Smooth muscle cell (in vitro differentiated cells): Measurements from ENCODE around the gene USE1. TPM values are rescaled to one million over a fixed set of nuclear protein-coding genes. Genes with fewer than 3 reads are reported as not detected.
"Not testable (repeated sequence)": the region's sequence is repeated elsewhere in the genome, so short reads cannot be mapped to it uniquely, and the experiment has no call there.

Experiments
- DNase-seq: peaks from one replicate; lab custom pipeline; 2025; ENCODE audit not compliant: unreplicated experiment; lab: John Stamatoyannopoulos, UW
- H2AFZ ChIP-seq: fragments of 200-600 bp; sonication (generic); 2 replicates; pipeline ENCODE4 v1.6.0; 2016; ENCODE audit warnings: antibody characterized with exemption, low read depth, mild to moderate bottlenecking
- H3F3A ChIP-seq: fragments of 200-600 bp; sonication (generic); 2 replicates; pipeline ENCODE4 v1.6.0; 2017; ENCODE audit warnings: antibody characterized with exemption, low read depth
- H3K27ac ChIP-seq: fragments of 200-600 bp; sonication (generic); 2 replicates; pipeline ENCODE4 v1.5.1; 2016; ENCODE audit warnings: low read depth, mild to moderate bottlenecking
- H3K27me3 ChIP-seq: fragments of 200-600 bp; sonication (generic); 2 replicates; pipeline ENCODE4 v1.6.1; 2016; ENCODE audit warnings: low read depth, mild to moderate bottlenecking
- H3K36me3 ChIP-seq: fragments of 200-600 bp; sonication (generic); 2 replicates; pipeline ENCODE4 v1.5.1; 2016; ENCODE audit warnings: low read depth
- H3K4me1 ChIP-seq: fragments of 200-600 bp; sonication (generic); 2 replicates; pipeline ENCODE4 v1.5.1; 2016; ENCODE audit warnings: low read depth
- H3K4me2 ChIP-seq: fragments of 200-600 bp; sonication (generic); 2 replicates; pipeline ENCODE4 v1.6.0; 2016; ENCODE audit warnings: mild to moderate bottlenecking
- H3K4me3 ChIP-seq: fragments of 200-600 bp; sonication (generic); 2 replicates; pipeline ENCODE4 v1.5.1; 2016; ENCODE audit warnings: mild to moderate bottlenecking
- H3K79me2 ChIP-seq: fragments of 200-600 bp; sonication (generic); 2 replicates; pipeline ENCODE4 v1.6.0; 2016; ENCODE audit warnings: low read depth, mild to moderate bottlenecking
- H3K9ac ChIP-seq: fragments of 200-600 bp; sonication (generic); 2 replicates; pipeline ENCODE4 v1.6.0; 2016; ENCODE audit warnings: low read depth
- H3K9me3 ChIP-seq: fragments of 200-600 bp; sonication (generic); replicated peaks from 2 replicates; pipeline ENCODE4 v1.5.1; 2016; ENCODE audit warnings: low read depth
- H4K20me1 ChIP-seq: fragments of 200-600 bp; sonication (generic); 2 replicates; pipeline ENCODE4 v1.6.0; 2016; ENCODE audit warnings: low read depth
- WGBS: methylation state at CpG from one replicate; pipeline ENCODE4 v1.1.7; 2016; ENCODE audit warnings: low lambda C conversion rate; 5-methylcytosine and 5-hydroxymethylcytosine counted together
- polyA plus RNA-seq: library from polyadenylated mRNA; unstranded; fragments of >200 nt; fragmentation: Nextera tagmentation; extraction: Ambion mirVana; gene quantifications from 2 replicates; pipeline ENCODE4 v1.2.1, GENCODE V29; 2016
- total RNA-seq: library from RNA; depleted of rRNA; stranded (reverse); fragments of >200 nt; gene quantifications from 2 replicates; pipeline ENCODE4 v1.2.3, GENCODE V29; 2014
- TF ChIP-seq, protein P1 (sequence below): fragments of 200-600 bp; sonication (generic); IDR thresholded peaks from 2 replicates; pipeline ENCODE4 v1.5.1; 2017; ENCODE audit warnings: borderline replicate concordance, mild to moderate bottlenecking, antibody characterized with exemption; ENCODE audit not compliant: insufficient read depth, poor library complexity, severe bottlenecking

Gene USE1
- total and polyA plus RNA-seq, 2 experiments from 2014 or later: 16.4 to 28.8 TPM

DNA sequence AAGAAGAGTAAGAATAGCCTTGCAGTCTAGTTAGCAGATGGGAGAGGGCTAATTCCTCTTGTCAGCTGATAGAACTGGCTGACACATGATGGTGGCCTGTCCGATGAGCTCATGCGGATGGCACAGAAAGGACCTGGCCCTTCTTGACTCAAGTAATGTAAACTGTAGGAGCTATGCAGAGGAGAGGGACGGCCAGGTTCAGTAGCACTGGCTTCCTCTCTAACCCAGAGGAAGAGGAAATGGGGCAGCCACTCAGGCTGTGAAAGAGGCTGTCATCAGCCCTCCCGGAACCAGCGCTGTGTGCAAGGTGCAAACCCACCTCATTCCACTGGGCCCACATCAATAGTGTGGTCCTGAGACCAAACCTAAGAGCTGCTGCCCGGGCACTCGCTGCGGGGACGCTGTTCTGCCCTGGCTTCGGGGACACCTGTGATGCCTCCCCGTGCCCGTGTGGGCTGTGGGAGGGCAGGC, 30.8 kb upstream of the USE1 start:
- Histone ChIP-seq H4K20me1 (no peaks in the 10 kb centered on the region), H3K27ac (no peak overlapping the region), H3K36me3 (peaks cover 9% of the 10 kb centered on the region), H3K4me3 (no peak overlapping the region), H3K4me2 (no peak overlapping the region), H3K4me1 (no peaks in the 10 kb centered on the region), H3F3A (no peaks in the 10 kb centered on the region), H3K79me2 (no peaks in the 10 kb centered on the region), H3K9ac (no peak overlapping the region), H3K27me3 (no peaks in the 10 kb centered on the region), H3K9me3 (no peaks in the 10 kb centered on the region), H2AFZ (no peak overlapping the region)
- WGBS: 93% methylated on average over 12 of the region's 12 CpGs
- no peak for DNase-seq
- TF ChIP-seq, protein P1, sequence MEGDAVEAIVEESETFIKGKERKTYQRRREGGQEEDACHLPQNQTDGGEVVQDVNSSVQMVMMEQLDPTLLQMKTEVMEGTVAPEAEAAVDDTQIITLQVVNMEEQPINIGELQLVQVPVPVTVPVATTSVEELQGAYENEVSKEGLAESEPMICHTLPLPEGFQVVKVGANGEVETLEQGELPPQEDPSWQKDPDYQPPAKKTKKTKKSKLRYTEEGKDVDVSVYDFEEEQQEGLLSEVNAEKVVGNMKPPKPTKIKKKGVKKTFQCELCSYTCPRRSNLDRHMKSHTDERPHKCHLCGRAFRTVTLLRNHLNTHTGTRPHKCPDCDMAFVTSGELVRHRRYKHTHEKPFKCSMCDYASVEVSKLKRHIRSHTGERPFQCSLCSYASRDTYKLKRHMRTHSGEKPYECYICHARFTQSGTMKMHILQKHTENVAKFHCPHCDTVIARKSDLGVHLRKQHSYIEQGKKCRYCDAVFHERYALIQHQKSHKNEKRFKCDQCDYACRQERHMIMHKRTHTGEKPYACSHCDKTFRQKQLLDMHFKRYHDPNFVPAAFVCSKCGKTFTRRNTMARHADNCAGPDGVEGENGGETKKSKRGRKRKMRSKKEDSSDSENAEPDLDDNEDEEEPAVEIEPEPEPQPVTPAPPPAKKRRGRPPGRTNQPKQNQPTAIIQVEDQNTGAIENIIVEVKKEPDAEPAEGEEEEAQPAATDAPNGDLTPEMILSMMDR: no peak

DNA sequence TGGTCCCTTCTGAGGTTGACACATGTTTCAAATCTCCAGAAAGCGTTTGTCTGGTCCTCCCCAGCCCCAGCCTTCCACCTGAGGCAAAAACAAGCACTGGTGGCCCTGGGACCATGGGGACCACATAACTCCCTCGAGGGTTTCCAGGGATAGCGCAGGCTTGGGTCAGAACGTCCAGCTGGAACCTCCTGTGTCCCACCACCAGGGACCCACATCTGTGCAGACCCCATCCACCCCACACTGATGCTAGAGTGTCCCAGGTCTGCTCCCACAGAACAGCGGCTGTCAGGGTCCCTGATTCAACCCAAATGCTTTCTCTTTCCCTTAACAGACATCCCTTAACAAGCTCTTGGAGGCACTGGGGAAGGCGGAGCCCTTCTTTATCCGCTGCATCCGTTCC, 29.6 kb upstream of the USE1 start:
- Histone ChIP-seq H3F3A (no peaks in the 10 kb centered on the region), H3K27ac (no peak overlapping the region), H3K36me3 (peaks cover 9% of the 10 kb centered on the region), H3K27me3 (no peaks in the 10 kb centered on the region), H3K4me3 (no peak overlapping the region), H3K4me2 (no peak overlapping the region), H3K79me2 (no peaks in the 10 kb centered on the region), H3K4me1 (no peaks in the 10 kb centered on the region), H2AFZ (no peak overlapping the region), H3K9ac (no peak overlapping the region), H4K20me1 (no peaks in the 10 kb centered on the region), H3K9me3 (no peaks in the 10 kb centered on the region)
- DNase-seq: no peak
- WGBS: 97% methylated on average over 8 of the region's 8 CpGs
- TF ChIP-seq, protein P1: no peak

DNA sequence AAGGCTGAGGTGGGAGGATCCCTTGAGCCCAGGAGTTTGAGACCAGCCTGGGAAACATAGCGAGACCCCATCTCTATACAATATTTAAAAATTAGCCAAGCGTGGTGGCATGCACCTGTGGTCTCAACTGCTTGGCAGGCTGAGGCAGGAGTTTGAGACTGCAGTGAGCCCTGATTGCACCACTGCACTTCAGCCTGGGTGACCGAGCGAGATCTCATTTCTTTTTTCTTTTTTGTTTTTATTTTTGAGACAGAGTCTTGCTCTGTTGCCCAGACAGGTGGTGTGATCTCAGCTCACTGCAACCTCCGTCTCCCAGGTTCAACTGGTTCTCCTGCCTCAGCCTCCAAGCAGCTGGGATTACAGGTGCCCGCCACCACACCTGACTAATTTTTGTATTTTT, 23.4 kb upstream of the USE1 start:
- H3K4me2 ChIP-seq, H3K27me3 ChIP-seq, H3K9me3 ChIP-seq, H3K4me3 ChIP-seq, H3K79me2 ChIP-seq, DNase-seq, H2AFZ ChIP-seq, H3K9ac ChIP-seq, H3K4me1 ChIP-seq, H3F3A ChIP-seq, H4K20me1 ChIP-seq, H3K27ac ChIP-seq: not testable (repeated sequence)
- 97% methylated on average over 6 of the region's 6 CpGs for WGBS
- H3K36me3 ChIP-seq: peaks cover 20% of the 10 kb centered on the region

DNA sequence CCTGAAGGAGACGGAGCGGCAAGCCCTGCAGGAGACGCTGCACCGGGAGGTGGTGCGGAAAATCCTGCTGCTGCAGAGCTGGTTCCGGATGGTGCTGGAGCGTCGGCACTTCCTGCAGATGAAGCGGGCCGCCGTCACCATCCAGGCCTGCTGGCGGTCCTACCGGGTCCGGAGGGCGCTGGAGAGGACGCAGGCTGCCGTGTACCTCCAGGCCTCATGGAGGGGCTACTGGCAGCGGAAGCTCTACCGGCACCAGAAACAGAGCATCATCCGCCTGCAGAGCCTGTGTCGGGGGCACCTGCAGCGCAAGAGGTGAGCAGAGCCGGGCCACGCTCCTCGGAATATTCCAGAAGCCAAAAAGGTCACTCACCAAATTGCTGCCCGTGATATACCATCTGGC, 22.4 kb upstream of the USE1 start:
- no peaks in the 10 kb centered on the region for H3K27me3 ChIP-seq
- no peak overlapping the region for H3K9ac ChIP-seq
- 99% methylated on average over 26 of the region's 26 CpGs for WGBS
- H3K4me2 ChIP-seq: no peak overlapping the region
- no peak overlapping the region for H3K27ac ChIP-seq
- H4K20me1 ChIP-seq: no peaks in the 10 kb centered on the region
- no peaks in the 10 kb centered on the region for H3K79me2 ChIP-seq
- no peak overlapping the region for H2AFZ ChIP-seq
- no peak for DNase-seq
- H3K9me3 ChIP-seq: no peaks in the 10 kb centered on the region
- H3K36me3 ChIP-seq: peaks cover 20% of the 10 kb centered on the region
- no peak overlapping the region for H3K4me3 ChIP-seq
- TF ChIP-seq, protein P1: no peak
- H3F3A ChIP-seq: no peaks in the 10 kb centered on the region
- H3K4me1 ChIP-seq: no peaks in the 10 kb centered on the region
